PFSK-1 (cell line): Measurements from ENCODE around the gene DGKI.

Source experiments
- POLR2AphosphoS5 ChIP-seq: IDR thresholded peaks from 2 replicates; pipeline ENCODE4 v1.6.1; 2012; ENCODE audit warnings: low read depth, mild to moderate bottlenecking, control low read depth, low read length, moderate library complexity
- SIN3A ChIP-seq: IDR thresholded peaks from 2 replicates; pipeline ENCODE4 v1.6.1; 2012; ENCODE audit warnings: mild to moderate bottlenecking, low read length, moderate library complexity, borderline replicate concordance; ENCODE audit not compliant: insufficient read depth

- TF ChIP-seq POLR2AphosphoS5, result no peak
- no peak for TF ChIP-seq SIN3A
Observed at GRCh38 chr7:137471128-137471527, 375.6 kb downstream of the DGKI start.
